K562 (cell line): ENCODE data around the gene LRFN4. TPM values are rescaled to one million over a fixed set of nuclear protein-coding genes. Genes with fewer than 3 reads are reported as not detected.

Source experiments
- ATAC-seq: fragments of 200-7000 bp; cut with Tn5 transposase; 3 replicates; pipeline ENCODE4 v1.9.1; 2020; ENCODE audit warnings: moderate library complexity
- BruUV-seq: library from RNA; stranded (reverse); fragments of 400-500 nt; replicated peaks from 2 replicates; lab custom pipeline; 2021; lab: Mats Ljungman, UMichigan
- CTCF ChIA-PET: fragments of 300-600 bp; formaldehyde crosslinking; extraction: SDS; loops from one replicate; lab custom pipeline; 2021; ENCODE audit warnings: low intra/inter-chr PET ratio; lab: Yijun Ruan, JAX
- POLR2A ChIA-PET: fragments of 300-600, 350-650 bp; sonication (Branson Sonifier 250); formaldehyde crosslinking; extraction: SDS; loops from one replicate; lab custom pipeline; 2021; ENCODE audit warnings: antibody characterized with exemption, inconsistent platforms; lab: Yijun Ruan, JAX
- DNase-seq, 4 experiments: peaks; one replicate each; pipeline versions ENCODE4 v3.0.0 to v3.0.0-alpha.2; 2011 to 2018; ENCODE audit warnings: low spot score in 3 of 4, mixed read lengths in 3 of 4; ENCODE audit errors: extremely low read depth in 1 of 4
- FAIRE-seq: peaks from 2 replicates; lab custom pipeline; 2011; peaks lifted over from hg19 to GRCh38; lab: Jason Lieb, UNC
- H2AFZ ChIP-seq: 2 replicates; pipeline ENCODE4 v1.6.0; 2011; ENCODE audit warnings: low read depth, low read length, control low read depth, inconsistent platforms
- H3K27ac ChIP-seq: fragments of 200-600 bp; 3 replicates; pipeline ENCODE4 v1.8.0; 2011; ENCODE audit warnings: low read depth, mild to moderate bottlenecking, control low read depth, inconsistent platforms, low read length, moderate library complexity, mixed read lengths; ENCODE audit errors: extremely low read depth
- H3K27me3 ChIP-seq, 2 experiments: fragments of 300-600 bp in 1 of 2; 2 replicates in 1 of 2; 3 replicates in 1 of 2; pipeline versions ENCODE4 v1.6.0 to v1.8.0; 2011; ENCODE audit warnings: inconsistent platforms in 2 of 2, low read length in 2 of 2, mild to moderate bottlenecking in 1 of 2, mixed read lengths in 1 of 2, moderate library complexity in 1 of 2; ENCODE audit not compliant: control insufficient read depth in 2 of 2, insufficient read depth in 2 of 2
- H3K36me3 ChIP-seq: fragments of 300-600 bp; 3 replicates; pipeline ENCODE4 v1.8.0; 2011; ENCODE audit warnings: mild to moderate bottlenecking, low read length, inconsistent platforms; ENCODE audit not compliant: control insufficient read depth, insufficient read depth
- H3K4me1 ChIP-seq, 2 experiments: fragments of 200-600 bp in 1 of 2; replicated peaks in 1 of 2; 2 replicates in 1 of 2; 3 replicates in 1 of 2; pipeline versions ENCODE4 v1.5.1 to v1.8.0; 2011; ENCODE audit warnings: inconsistent platforms in 2 of 2, low read length in 2 of 2, mild to moderate bottlenecking in 1 of 2, mixed read lengths in 1 of 2, moderate library complexity in 1 of 2; ENCODE audit not compliant: control insufficient read depth in 2 of 2, insufficient read depth in 2 of 2
- H3K4me2 ChIP-seq: 2 replicates; pipeline ENCODE4 v1.6.1; 2011; ENCODE audit warnings: low read length, control low read depth, inconsistent platforms, mixed read lengths; ENCODE audit not compliant: insufficient read depth
- H3K4me3 ChIP-seq: fragments of 200-600 bp; sonication (generic), shearing (Covaris generic); 2 replicates; pipeline ENCODE4 v1.5.1; 2016; ENCODE audit warnings: control low read depth, inconsistent platforms
- H3K79me2 ChIP-seq: fragments of 200-600 bp; 3 replicates; pipeline ENCODE4 v1.8.0; 2011; ENCODE audit warnings: low read length, inconsistent platforms; ENCODE audit not compliant: control insufficient read depth, insufficient read depth
- H3K9ac ChIP-seq, 2 experiments: 2 replicates each; pipeline versions ENCODE4 v1.6.0 to v1.6.1; 2011; ENCODE audit warnings: low read depth in 2 of 2, low read length in 2 of 2, control low read depth in 1 of 2, inconsistent platforms in 1 of 2, mild to moderate bottlenecking in 1 of 2, mixed read lengths in 1 of 2; ENCODE audit not compliant: insufficient read depth in 1 of 2
- H3K9me1 ChIP-seq: one replicate; pipeline ENCODE4 v1.6.0; 2011; ENCODE audit warnings: inconsistent platforms, mild to moderate bottlenecking, low read length, moderate library complexity; ENCODE audit not compliant: control insufficient read depth, insufficient read depth
- H3K9me3 ChIP-seq: replicated peaks from 2 replicates; pipeline ENCODE4 v1.5.1; 2011; ENCODE audit warnings: low read depth, low read length, inconsistent platforms; ENCODE audit not compliant: control insufficient read depth, insufficient read depth
- H4K20me1 ChIP-seq: replicated peaks from 2 replicates; pipeline ENCODE4 v1.6.1; 2011; ENCODE audit warnings: low read length, inconsistent platforms, mixed read lengths; ENCODE audit not compliant: control insufficient read depth, insufficient read depth
- CTBP1 ChIP-seq: fragments of 450-650 bp; IDR thresholded peaks from 2 replicates; pipeline ENCODE4 v1.6.1; 2016; ENCODE audit warnings: borderline replicate concordance
- EHMT2 ChIP-seq: fragments of 450-650 bp; IDR thresholded peaks from 2 replicates; pipeline ENCODE4 v1.6.1; 2018; ENCODE audit warnings: antibody characterized with exemption
- HLTF ChIP-seq: fragments of 450-650 bp; IDR thresholded peaks from 2 replicates; pipeline ENCODE4 v1.6.1; 2016
- POLR2G ChIP-seq: fragments of 200-400 bp; formaldehyde crosslinking; IDR thresholded peaks from 2 replicates; pipeline ENCODE4 v1.6.1; 2017; ENCODE audit warnings: low read depth, mild to moderate bottlenecking, antibody characterized with exemption, low read length, moderate library complexity
- XRCC5 ChIP-seq: fragments of 200-400 bp; formaldehyde crosslinking; IDR thresholded peaks from 2 replicates; pipeline ENCODE4 v1.6.1; 2017; ENCODE audit warnings: low read depth, mild to moderate bottlenecking, low read length
- YY1 ChIP-seq, 3 experiments: IDR thresholded peaks; 2 replicates each; pipeline ENCODE4 v1.6.1; 2011; ENCODE audit warnings: low read length in 2 of 3, mild to moderate bottlenecking in 2 of 3, moderate library complexity in 2 of 3, borderline replicate concordance in 1 of 3, control low read depth in 1 of 3, low read depth in 1 of 3; ENCODE audit not compliant: insufficient read depth in 3 of 3, insufficient replicate concordance in 2 of 3, control insufficient read depth in 1 of 3, insufficient read length in 1 of 3; ENCODE audit errors: extremely low read depth in 1 of 3
- ZNF764 ChIP-seq: fragments of 250-450 bp; sonication (Bioruptor Pico); IDR thresholded peaks from 2 replicates; pipeline ENCODE4 v1.4.0; 2020; ENCODE audit warnings: low read depth, mild to moderate bottlenecking, moderate library complexity
- WGBS: fragments of 100-300 bp; shearing (Covaris generic); methylation state at CpG from one replicate; pipeline ENCODE4 v1.1.6; 2016; ENCODE audit warnings: low coverage, mixed read lengths; ENCODE audit not compliant: insufficient coverage; ENCODE audit errors: missing lambda C conversion rate; 5-methylcytosine and 5-hydroxymethylcytosine counted together
- in situ Hi-C: fragments of 300-500 bp; cut with MboI; formaldehyde crosslinking; loops from 4 replicates; pipeline ENCODE4 v1.15.0; 2018; ENCODE audit warnings: inconsistent platforms, mixed read lengths
- intact Hi-C: fragments of 100-400 bp; cut with micrococcal nuclease; formaldehyde crosslinking; loops from 2 replicates; pipeline ENCODE4 v1.14.2; 2022
- polyA plus RNA-seq, 8 experiments: library from polyadenylated mRNA; depleted of rRNA in 4 of 8; stranded (reverse) in 5 of 8; unstranded in 3 of 8; fragments of >200 nt; fragmentation: Nextera tagmentation in 2 of 8; fragmentation: Illumina TruSeq in 1 of 8; extraction: Ambion mirVana in 2 of 8; extraction: Trizol in 1 of 8; gene quantifications; 2 replicates each; pipeline versions ENCODE4 v1.2.1 to v1.2.3, GENCODE V29; 2011 to 2014; ENCODE audit warnings: inconsistent platforms in 1 of 8, missing spikeins in 1 of 8
- total RNA-seq, 7 experiments: library from RNA; depleted of rRNA in 6 of 7; stranded (reverse); fragments of >200 nt in 6 of 7; fragmentation: Illumina TruSeq in 2 of 7; extraction: Trizol in 2 of 7; gene quantifications; 2 replicates each; pipeline versions ENCODE4 v1.2.1 to v1.2.3, GENCODE V29; 2011 to 2021; ENCODE audit warnings: low replicate concordance in 1 of 7

LRFN4 gene
- total and polyA plus RNA-seq, 9 of the 15 experiments (the other 6 are each of a cell fraction or from before 2014, with no cell fraction given): 0.10 to 60.1 (median 6.7) TPM

DNA sequence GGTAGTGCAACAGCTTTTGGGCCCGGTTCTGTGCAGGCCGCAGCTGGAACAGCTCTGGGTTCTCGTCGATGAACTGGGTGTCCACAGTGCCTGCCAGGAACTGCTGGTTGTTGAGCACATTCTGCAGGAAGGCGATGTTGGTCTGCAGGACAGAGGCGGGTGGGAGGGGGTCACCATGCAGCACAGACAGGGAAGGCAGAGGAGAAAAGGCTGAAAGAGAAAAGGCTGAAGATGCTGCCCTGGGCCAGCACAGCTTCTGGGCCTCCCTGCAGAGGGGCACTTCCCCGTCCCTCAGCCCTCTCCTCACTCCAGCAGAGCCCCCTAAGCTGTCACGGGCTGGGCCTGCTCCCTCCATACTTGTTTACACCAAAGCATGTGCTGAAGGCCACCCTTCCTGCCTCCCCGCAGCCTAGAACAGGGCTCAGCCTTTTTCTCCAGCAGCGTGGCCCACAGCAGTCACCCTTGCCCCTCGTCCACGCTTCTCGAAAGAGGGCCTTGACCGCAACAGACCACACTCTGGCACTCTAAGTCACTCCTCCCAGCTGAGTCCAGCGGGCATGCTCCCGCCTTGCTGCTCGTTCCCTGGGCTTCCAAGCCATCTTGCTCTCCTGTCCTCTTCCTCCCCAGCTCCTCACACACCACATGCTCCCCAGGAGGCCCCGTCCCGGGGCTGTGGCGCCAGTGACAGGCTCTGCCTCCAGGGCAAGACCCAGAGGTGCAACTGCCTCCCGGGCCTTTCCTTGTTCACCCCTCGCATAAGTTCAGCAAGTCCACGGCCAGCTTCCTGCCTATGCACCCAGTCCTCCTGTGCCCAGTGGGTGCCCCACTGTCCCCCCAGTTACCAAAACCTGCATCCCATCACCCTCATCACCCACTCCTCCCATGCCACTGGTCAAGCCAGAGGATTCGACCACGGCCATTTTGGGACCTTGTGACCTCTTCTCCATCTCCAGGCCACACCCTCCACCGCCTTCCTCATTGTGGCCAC, 3.3 kb upstream of the LRFN4 start:
- Histone ChIP-seq H3K4me1 (peaks cover 11 to 84% of the 10 kb centered on the region in 2 experiments; a peak in 4 of 5 replicates), H2AFZ (no peak overlapping the region), H3K9me1 (no peaks in the 10 kb centered on the region), H4K20me1 (no peaks in the 10 kb centered on the region), H3K9me3 (no peaks in the 10 kb centered on the region), H3K27me3 (no peaks in the 10 kb centered on the region), H3K9ac (peak overlapping the region in 1 of 2 experiments; percentile 39; a peak in 2 of 4 replicates), H3K79me2 (peaks cover 24% of the 10 kb centered on the region), H3K4me3 (no peak overlapping the region), H3K36me3 (peaks cover 24% of the 10 kb centered on the region; the same call in 2 of the 3 replicates), H3K4me2 (no peak overlapping the region), H3K27ac (no peak overlapping the region; the same call in 2 of the 3 replicates)
- in situ Hi-C loops (loop anchor here (5.0 kb wide), 1 partner anchor 124 kb away; the partner anchor contains the start of gene C11orf86), intact Hi-C loops (no loop called here)
- no TSS peak for BruUV-seq
- ATAC-seq (no peak), FAIRE-seq (no peak), DNase-seq (no peak)
- ChIA-PET CTCF (no interaction called here), POLR2A (interaction anchor here (0.6 to 5.5 kb wide), 3 partner anchors 10 to 176 kb away, joined by 3 to 58 read pairs (median 3); partner anchors contain the start of genes RBM4B and RCE1)
- TF ChIP-seq YY1 (IDR thresholded peaks at IDR 0.05; ENCODE audit: borderline replicate concordance in 1 of 3, control insufficient read depth in 1 of 3, extremely low read depth in 1 of 3, insufficient read depth in 3 of 3, insufficient read length in 1 of 3, insufficient replicate concordance in 2 of 3, low read depth in 1 of 3, low read length in 2 of 3) (peak in 1 of 3 experiments; percentile 51), ZNF764 (CRISPR knock-in tag) (no peak), POLR2G (peak; percentile 32), CTBP1 (no peak), XRCC5 (no peak), HLTF (no peak), EHMT2 (no peak)
- 82% methylated on average over 17 of the region's 26 CpGs for WGBS
